Retinal pigment epithelial cell (primary cell): ENCODE measurements around the gene SDCCAG8.
"Not testable (repeated sequence)": the region's sequence is repeated elsewhere in the genome, so short reads cannot be mapped to it uniquely, and the experiment has no call there.

Experiments used
- DNase-seq: peaks from one replicate; pipeline ENCODE4 v3.0.0-alpha.2; 2010; ENCODE audit warnings: low read depth
- H3K4me3 ChIP-seq: 2 replicates; pipeline ENCODE4 v1.5.1; 2011; ENCODE audit warnings: mild to moderate bottlenecking, low read length, control low read depth, moderate library complexity
- TF ChIP-seq, protein P1 (sequence below): conservative IDR thresholded peaks from 2 replicates; pipeline ENCODE4 v1.5.1; 2011; ENCODE audit warnings: low read depth, low read length, control low read depth, inconsistent platforms

Gene SDCCAG8

DNA sequence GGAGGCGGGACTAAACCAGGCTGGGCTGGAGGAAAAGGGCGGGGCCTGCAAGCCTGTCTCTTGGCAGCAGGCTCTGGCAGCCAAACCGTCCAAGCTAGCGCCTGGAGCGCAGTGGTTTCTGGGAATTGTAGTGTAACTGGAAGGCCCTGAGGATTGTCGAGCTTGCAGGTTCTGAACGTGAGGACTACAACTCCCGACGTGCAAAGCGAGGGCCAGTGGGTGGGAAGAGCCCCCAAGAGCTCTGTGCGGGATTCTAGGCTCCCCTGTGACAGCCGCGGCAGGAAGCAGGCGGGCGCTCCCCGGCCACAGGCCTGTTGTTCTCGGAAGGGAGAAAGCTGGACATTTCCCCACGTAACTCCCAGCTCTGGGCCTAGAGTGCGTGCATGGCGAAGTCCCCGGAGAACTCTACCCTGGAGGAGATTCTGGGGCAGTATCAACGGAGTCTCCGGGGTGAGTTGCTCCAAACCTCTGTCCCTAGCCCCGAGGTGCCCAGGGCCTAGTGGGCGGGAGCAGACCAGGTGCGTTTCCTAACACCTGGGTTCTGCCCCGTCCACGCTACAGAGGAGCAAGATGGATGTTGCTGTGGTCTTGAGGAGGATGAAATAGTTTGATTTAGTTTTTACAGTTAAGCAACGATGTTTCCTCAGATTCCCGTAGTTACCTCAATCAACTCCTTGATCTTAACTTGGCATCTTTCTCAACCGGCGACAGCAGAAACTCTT, at the start of gene SDCCAG8:
Gene SDCCAG8, plus strand, starts transcription at position 251 of the 722 bp plus-strand sequence. Its CDS starts 133 bp downstream, at position 384.
- TF ChIP-seq, protein P1, sequence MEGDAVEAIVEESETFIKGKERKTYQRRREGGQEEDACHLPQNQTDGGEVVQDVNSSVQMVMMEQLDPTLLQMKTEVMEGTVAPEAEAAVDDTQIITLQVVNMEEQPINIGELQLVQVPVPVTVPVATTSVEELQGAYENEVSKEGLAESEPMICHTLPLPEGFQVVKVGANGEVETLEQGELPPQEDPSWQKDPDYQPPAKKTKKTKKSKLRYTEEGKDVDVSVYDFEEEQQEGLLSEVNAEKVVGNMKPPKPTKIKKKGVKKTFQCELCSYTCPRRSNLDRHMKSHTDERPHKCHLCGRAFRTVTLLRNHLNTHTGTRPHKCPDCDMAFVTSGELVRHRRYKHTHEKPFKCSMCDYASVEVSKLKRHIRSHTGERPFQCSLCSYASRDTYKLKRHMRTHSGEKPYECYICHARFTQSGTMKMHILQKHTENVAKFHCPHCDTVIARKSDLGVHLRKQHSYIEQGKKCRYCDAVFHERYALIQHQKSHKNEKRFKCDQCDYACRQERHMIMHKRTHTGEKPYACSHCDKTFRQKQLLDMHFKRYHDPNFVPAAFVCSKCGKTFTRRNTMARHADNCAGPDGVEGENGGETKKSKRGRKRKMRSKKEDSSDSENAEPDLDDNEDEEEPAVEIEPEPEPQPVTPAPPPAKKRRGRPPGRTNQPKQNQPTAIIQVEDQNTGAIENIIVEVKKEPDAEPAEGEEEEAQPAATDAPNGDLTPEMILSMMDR = no peak
- peak; percentile 100 for DNase-seq
- H3K4me3 ChIP-seq = peak within 1 kb of the TSS; percentile 93

DNA sequence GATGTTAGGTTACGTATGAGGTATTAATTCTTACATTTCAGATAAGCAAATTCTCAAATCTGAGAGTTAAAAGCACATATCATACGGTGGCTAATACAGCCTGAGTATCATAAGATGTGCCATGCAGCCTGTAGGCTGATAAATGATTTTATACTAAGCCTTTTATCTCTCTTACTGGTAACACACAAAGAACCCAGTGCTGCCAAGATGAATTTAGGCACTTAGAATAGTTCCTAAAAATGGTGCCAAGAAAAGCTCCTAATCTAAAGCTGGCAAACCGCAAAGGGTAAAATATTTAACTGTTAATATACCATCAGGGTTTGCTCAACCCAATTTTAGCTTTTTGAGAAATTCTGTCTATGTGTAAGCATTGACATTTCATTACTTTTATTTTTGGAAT, 43.9 kb upstream of the SDCCAG8 start:
- peak; percentile 44 for DNase-seq
- H3K4me3 ChIP-seq = not testable (repeated sequence)

DNA sequence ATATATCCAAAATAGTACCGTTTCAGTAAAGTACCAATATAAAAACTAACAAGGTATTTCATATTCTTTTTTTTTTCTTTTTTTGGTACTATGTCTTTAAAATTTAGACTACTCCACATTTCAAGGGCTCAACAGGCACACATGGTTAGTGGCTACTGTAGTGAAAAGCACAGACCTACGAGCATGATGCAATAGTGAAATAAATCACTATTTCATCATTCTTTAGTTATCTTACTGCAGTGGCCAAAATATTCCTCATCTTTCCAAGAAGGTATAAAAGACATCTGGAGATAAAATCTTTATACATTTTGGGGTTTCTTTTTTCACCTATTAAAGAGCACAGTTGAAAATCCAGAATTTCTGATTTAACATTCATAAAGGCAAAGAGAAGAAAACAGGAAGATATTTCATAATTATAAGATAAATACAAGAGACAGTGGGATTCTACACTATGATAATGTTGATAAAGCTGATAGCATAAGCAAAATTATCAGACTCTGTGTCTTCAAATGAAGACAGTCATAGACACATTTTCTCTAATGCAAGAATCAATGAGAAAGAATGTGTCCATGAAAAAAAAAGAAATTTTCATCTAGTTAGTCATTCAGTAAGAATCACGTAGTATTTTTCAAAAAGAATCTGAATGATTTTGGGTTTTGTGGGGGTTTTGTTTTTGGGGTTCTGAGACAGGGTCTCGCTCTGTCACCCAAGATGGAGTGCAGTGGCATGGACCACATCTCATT, 42.6 kb upstream of the SDCCAG8 start:
- no peak for DNase-seq
- TF ChIP-seq, protein P1 = no peak
- H3K4me3 ChIP-seq = no peak overlapping the region

DNA sequence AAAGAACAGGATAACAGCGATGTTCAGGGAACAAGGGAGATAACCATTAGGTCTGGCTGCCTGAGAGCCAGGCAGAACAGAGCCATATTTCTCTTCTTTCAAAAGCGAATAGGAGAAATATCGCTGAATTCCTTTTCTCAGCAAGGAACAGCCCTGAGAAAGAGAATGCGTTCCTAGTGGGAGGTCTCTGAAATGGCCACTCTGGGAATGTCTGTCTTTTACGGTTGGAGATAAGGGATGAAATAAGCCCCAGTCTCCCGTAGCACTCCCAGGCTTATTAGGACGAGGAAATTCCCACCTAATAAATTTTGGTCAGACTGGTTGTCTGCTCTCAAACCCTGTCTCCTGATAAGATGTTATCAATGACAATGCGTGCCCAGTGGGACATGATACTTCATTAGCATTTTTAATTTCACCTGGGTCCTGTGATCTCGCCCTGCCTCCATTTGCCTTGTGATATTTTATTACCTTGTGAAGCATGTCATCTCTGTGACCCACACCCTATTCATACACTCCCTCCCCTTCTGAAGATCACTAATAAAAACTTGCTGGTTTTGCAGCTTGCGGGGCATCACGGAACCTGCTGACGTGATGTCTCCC, 40.5 kb upstream of the SDCCAG8 start:
- not testable (repeated sequence) for DNase-seq, H3K4me3 ChIP-seq

DNA sequence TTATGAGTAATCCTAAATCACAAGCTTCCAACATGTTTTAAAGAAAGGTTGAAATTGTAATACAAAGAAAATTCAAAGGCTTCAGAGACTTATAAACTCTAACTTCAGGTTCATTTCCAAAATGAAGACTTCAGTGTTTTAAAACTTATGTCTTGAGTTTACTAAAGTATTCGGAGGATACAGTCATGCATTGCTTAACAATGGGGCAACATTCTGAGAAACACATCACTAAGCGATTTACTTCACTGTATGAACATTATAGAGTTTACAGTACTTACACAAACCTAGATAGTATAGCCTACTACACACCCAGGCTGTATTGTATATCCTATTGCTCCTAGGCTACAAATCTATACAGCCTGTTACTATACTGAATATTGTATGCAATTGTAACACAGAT, 39.1 kb upstream of the SDCCAG8 start:
- H3K4me3 ChIP-seq = no peak overlapping the region
- TF ChIP-seq, protein P1 = no peak
- no peak for DNase-seq

DNA sequence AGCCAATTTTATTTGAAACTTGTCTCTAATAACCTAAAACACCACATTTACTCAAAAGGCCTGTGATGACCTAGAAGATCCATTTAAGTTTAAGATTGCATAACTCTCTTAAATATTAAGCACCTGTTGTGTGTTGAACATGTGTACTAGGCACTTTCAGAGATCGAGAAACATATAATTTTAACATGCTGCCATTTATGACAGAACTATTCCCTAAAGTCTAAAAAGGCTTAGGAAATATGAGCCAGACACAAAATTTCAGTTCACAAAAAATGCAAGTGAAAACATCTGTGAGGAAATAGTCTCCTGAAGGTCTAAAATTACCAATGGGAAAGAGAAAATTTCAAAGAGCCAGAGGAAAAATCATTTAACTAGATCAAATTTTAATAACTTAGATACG, 38.5 kb upstream of the SDCCAG8 start:
- H3K4me3 ChIP-seq = no peak overlapping the region
- TF ChIP-seq, protein P1 = no peak
- no peak for DNase-seq

DNA sequence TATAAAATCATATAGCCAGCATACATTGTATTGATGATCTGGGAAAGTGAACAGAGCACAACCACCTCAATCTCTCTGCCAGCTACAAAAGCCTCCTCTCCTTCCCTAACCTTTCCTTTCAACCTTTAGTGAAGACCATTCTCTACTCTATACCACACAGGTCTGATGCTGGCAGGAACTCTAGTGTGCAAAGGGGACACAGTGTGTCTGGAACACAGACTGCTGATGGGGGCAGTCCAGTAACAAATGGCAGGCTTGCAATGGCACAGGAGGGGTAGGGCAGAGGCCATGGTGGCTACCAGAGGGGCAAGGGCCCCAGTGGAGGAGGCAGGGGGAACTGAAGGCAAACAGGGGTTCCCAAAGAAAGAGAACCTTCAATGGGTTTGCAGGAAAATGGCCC, 37.8 kb upstream of the SDCCAG8 start:
- DNase-seq = no peak
- TF ChIP-seq, protein P1 = no peak
- no peak overlapping the region for H3K4me3 ChIP-seq

DNA sequence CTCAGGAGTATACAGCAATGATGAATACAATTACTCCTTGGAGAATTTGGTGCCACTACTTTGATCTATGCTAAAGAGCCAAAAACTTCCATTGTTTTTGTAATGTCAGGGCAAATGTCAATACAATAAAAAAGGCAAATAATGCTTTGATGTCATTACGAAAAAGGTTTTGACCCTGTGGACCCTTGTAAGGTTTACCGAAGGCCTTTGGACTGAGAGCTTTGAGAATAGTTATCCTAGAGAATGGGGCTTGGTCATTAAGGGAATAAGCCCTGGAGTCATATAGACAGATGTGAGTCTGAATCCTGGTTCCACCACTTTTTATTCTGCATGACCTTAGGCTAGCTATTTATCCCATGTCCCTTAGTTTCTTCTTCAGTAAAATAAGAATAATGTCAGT, 28.2 kb upstream of the SDCCAG8 start:
- H3K4me3 ChIP-seq = no peak overlapping the region
- TF ChIP-seq, protein P1 = no peak
- no peak for DNase-seq
